8988T (cell line): ENCODE measurements around the gene KRT4.
"Not testable (repeated sequence)": the region's sequence is repeated elsewhere in the genome, so short reads cannot be mapped to it uniquely, and the experiment has no call there.

ENCODE experiments used
- DNase-seq: peaks from one replicate; pipeline ENCODE4 v3.0.0; 2011

The KRT4 gene

GRCh38 chr12:52807544-52808470 lies 6.1 kb downstream of the KRT4 start:
- no peak for DNase-seq

- DNase-seq = no peak
Observed at GRCh38 chr12:52806821-52807543, 6.9 kb downstream of the KRT4 start.

- DNase-seq = no peak
Observed at GRCh38 chr12:52806169-52806811, 7.6 kb downstream of the KRT4 start.

- no peak for DNase-seq
Observed at GRCh38 chr12:52805739-52806138, 8.2 kb downstream of the KRT4 start.

- no peak for DNase-seq
Observed at GRCh38 chr12:52805000-52805399, 8.9 kb downstream of the KRT4 start.

- no peak for DNase-seq
Observed at GRCh38 chr12:52802442-52802841, 11.5 kb downstream of the KRT4 start.

GRCh38 chr12:52801773-52802172 lies 12.1 kb downstream of the KRT4 start:
- DNase-seq = no peak

- no peak for DNase-seq
Observed at GRCh38 chr12:52800259-52800917, 13.5 kb downstream of the KRT4 start.

GRCh38 chr12:52799505-52800211 lies 14.3 kb downstream of the KRT4 start:
- no peak for DNase-seq

- DNase-seq = no peak
Observed at GRCh38 chr12:52798671-52799504, 15.0 kb downstream of the KRT4 start.

GRCh38 chr12:52798003-52798670 lies 15.8 kb downstream of the KRT4 start:
- no peak for DNase-seq

GRCh38 chr12:52797529-52797894 lies 16.4 kb downstream of the KRT4 start:
- no peak for DNase-seq

- no peak for DNase-seq
Observed at GRCh38 chr12:52796839-52797528, 16.9 kb downstream of the KRT4 start.

GRCh38 chr12:52796429-52796794 lies 17.5 kb downstream of the KRT4 start:
- no peak for DNase-seq

- DNase-seq = no peak
Observed at GRCh38 chr12:52795694-52796428, 18.1 kb downstream of the KRT4 start, which contains the start of gene KRT3. KRT3 (minus strand) TSS chr12:52796117; CDS start chr12:52796042, 75 bp downstream.

- DNase-seq = not testable (repeated sequence)
Observed at GRCh38 chr12:52795332-52795674, 18.6 kb downstream of the KRT4 start.

- DNase-seq = no peak
Observed at GRCh38 chr12:52794479-52795331, 19.2 kb downstream of the KRT4 start.

GRCh38 chr12:52792185-52793029 lies 21.5 kb downstream of the KRT4 start:
- no peak for DNase-seq
